A549 (cell line): ENCODE results near the gene ASB16. TPM values are rescaled to one million over a fixed set of nuclear protein-coding genes. Genes with fewer than 3 reads are reported as not detected.

Source experiments
- ATAC-seq, 2 experiments: fragments of 200-7000 bp in 1 of 2; fragments of >200 bp in 1 of 2; cut with Nextera tagmentation in 1 of 2; cut with Tn5 transposase in 1 of 2; 3 replicates each; pipeline versions ENCODE4 v1.8.0 to v1.9.1; 2018 to 2020; ENCODE audit warnings: mild to moderate bottlenecking in 1 of 2, moderate library complexity in 1 of 2
- CTCF ChIA-PET: fragments of 300-600 bp; sonication (Branson Sonifier 250); formaldehyde crosslinking; extraction: SDS; loops from one replicate; lab custom pipeline; 2021; ENCODE audit warnings: antibody characterized with exemption, inconsistent platforms; lab: Yijun Ruan, JAX
- POLR2A ChIA-PET: fragments of 350-600 bp; formaldehyde crosslinking; extraction: SDS; loops from one replicate; lab custom pipeline; 2021; ENCODE audit warnings: antibody characterized with exemption, inconsistent platforms; lab: Yijun Ruan, JAX
- DNase-seq, 2 experiments: peaks; one replicate each; pipeline versions ENCODE4 v3.0.0 to v3.0.0-alpha.2; 2011 to 2016; ENCODE audit warnings: low read depth in 1 of 2, low spot score in 1 of 2
- FAIRE-seq: peaks from 2 replicates; lab custom pipeline; 2011; peaks lifted over from hg19 to GRCh38; lab: Jason Lieb, UNC
- H3K27ac ChIP-seq, 2 experiments: fragments of >200 bp; sonication (Bioruptor Twin); formaldehyde crosslinking; 3 replicates each; pipeline ENCODE4 v1.5.1; 2016 to 2017
- H3K4me1 ChIP-seq: fragments of >200 bp; sonication (Bioruptor Twin); formaldehyde crosslinking; 3 replicates; pipeline ENCODE4 v1.6.1; 2016
- H3K4me2 ChIP-seq: fragments of >200 bp; sonication (Bioruptor Twin); formaldehyde crosslinking; 3 replicates; pipeline ENCODE4 v1.6.1; 2016
- H3K4me3 ChIP-seq: fragments of >200 bp; sonication (Bioruptor Twin); formaldehyde crosslinking; 3 replicates; pipeline ENCODE4 v1.5.1; 2016
- H3K9me3 ChIP-seq: fragments of >200 bp; sonication (Bioruptor Twin); formaldehyde crosslinking; 3 replicates; pipeline ENCODE4 v1.6.1; 2016
- ATOH8 ChIP-seq: fragments of 250-450 bp; sonication (Bioruptor Pico); IDR thresholded peaks from 2 replicates; pipeline ENCODE4 v1.5.0; 2020; ENCODE audit warnings: low read depth, mild to moderate bottlenecking, moderate library complexity
- BHLHE40 ChIP-seq: IDR thresholded peaks from 2 replicates; pipeline ENCODE4 v1.6.1; 2012; ENCODE audit warnings: low read depth, low read length, inconsistent platforms
- CHD2 ChIP-seq: fragments of 150-350 bp; IDR thresholded peaks from 2 replicates; pipeline ENCODE4 v1.6.1; 2014; ENCODE audit warnings: low read length; ENCODE audit not compliant: partially characterized antibody
- EP300 ChIP-seq, 2 experiments: fragments of >200 bp; sonication (Bioruptor Twin); formaldehyde crosslinking; IDR thresholded peaks; 2 replicates in 1 of 2; 3 replicates in 1 of 2; pipeline ENCODE4 v1.6.1; 2016 to 2017
- ESRRA ChIP-seq: fragments of 150-350 bp; IDR thresholded peaks from 2 replicates; pipeline ENCODE4 v1.6.1; 2014; ENCODE audit warnings: mild to moderate bottlenecking, low read length, borderline replicate concordance
- GATA3 ChIP-seq: IDR thresholded peaks from 2 replicates; pipeline ENCODE4 v1.6.1; 2012; ENCODE audit warnings: borderline replicate concordance
- HOXA7 ChIP-seq: fragments of 250-450 bp; sonication (Bioruptor Pico); IDR thresholded peaks from 2 replicates; pipeline ENCODE4 v1.5.0; 2020; ENCODE audit warnings: mild to moderate bottlenecking, moderate library complexity
- HOXB13 ChIP-seq: fragments of 250-450 bp; sonication (Bioruptor Pico); IDR thresholded peaks from 2 replicates; pipeline ENCODE4 v1.5.0; 2020; ENCODE audit warnings: low read depth, mild to moderate bottlenecking, moderate library complexity
- HOXB5 ChIP-seq: fragments of 250-450 bp; sonication (Bioruptor Pico); IDR thresholded peaks from 2 replicates; pipeline ENCODE4 v1.5.0; 2020; ENCODE audit warnings: mild to moderate bottlenecking, moderate library complexity
- JUN ChIP-seq, 2 experiments: fragments of >200 bp; sonication (Bioruptor Twin); formaldehyde crosslinking; IDR thresholded peaks; 2 replicates in 1 of 2; 3 replicates in 1 of 2; pipeline ENCODE4 v1.6.1; 2016 to 2017
- JUNB ChIP-seq: fragments of >200 bp; sonication (Bioruptor Twin); formaldehyde crosslinking; IDR thresholded peaks from 2 replicates; pipeline ENCODE4 v1.6.1; 2016
- MAZ ChIP-seq: fragments of 150-350 bp; IDR thresholded peaks from 2 replicates; pipeline ENCODE4 v1.6.1; 2014; ENCODE audit warnings: antibody characterized with exemption, low read depth, low read length, borderline replicate concordance
- PHF8 ChIP-seq: fragments of 200-600 bp; sonication (generic); IDR thresholded peaks from 2 replicates; pipeline ENCODE4 v1.6.1; 2016; ENCODE audit warnings: low read depth, mild to moderate bottlenecking, antibody characterized with exemption, moderate library complexity, borderline replicate concordance
- POLR2A ChIP-seq: IDR thresholded peaks from 2 replicates; pipeline ENCODE4 v1.6.1; 2012; ENCODE audit warnings: mild to moderate bottlenecking, low read length
- RFX5 ChIP-seq: fragments of 450-650 bp; IDR thresholded peaks from 2 replicates; pipeline ENCODE4 v1.7.1; 2014; ENCODE audit warnings: antibody characterized with exemption, mild to moderate bottlenecking, moderate library complexity
- SMC3 ChIP-seq: fragments of >200 bp; sonication (Bioruptor Twin); formaldehyde crosslinking; IDR thresholded peaks from 3 replicates; pipeline ENCODE4 v1.6.1; 2018; ENCODE audit warnings: inconsistent platforms
- SREBF2 ChIP-seq: fragments of 450-650 bp; IDR thresholded peaks from 2 replicates; pipeline ENCODE4 v1.6.1; 2014; ENCODE audit warnings: mild to moderate bottlenecking, moderate library complexity
- TP53 ChIP-seq: fragments of 250-450 bp; sonication (Bioruptor Pico); IDR thresholded peaks from 2 replicates; pipeline ENCODE4 v1.5.0; 2021; ENCODE audit warnings: mild to moderate bottlenecking, moderate library complexity
- USF2 ChIP-seq: fragments of 450-650 bp; IDR thresholded peaks from 2 replicates; pipeline ENCODE4 v1.6.1; 2014; ENCODE audit warnings: antibody characterized with exemption
- WGBS: methylation state at CpG from one replicate; pipeline ENCODE4 v1.1.6; 2017; ENCODE audit errors: missing lambda C conversion rate; 5-methylcytosine and 5-hydroxymethylcytosine counted together
- polyA plus RNA-seq, 4 experiments: library from polyadenylated mRNA; depleted of rRNA in 3 of 4; stranded (reverse); fragments of >200 nt; fragmentation: RNase III in 1 of 4; extraction: RNeasy Plus Mini Kit Qiagen cat#74134 plus additional on column Dnase treatment in 1 of 4; gene quantifications; 2 replicates in 3 of 4; 3 replicates in 1 of 4; pipeline ENCODE4 v1.2.3, GENCODE V29; 2011 to 2017

The ASB16 gene
- polyA plus RNA-seq, 2 of the 4 experiments (the other 2 are of a cell fraction), result 0.15 TPM; not detected in 1

- TF ChIP-seq ESRRA (no peak), PHF8 (peak; percentile 1; the same call in 1 of the 2 replicates), SMC3 (peak; percentile 39; the same call in 2 of the 3 replicates), GATA3 (no peak), POLR2A (0 out of 2 replicates have a peak, but pooled peaks have one; percentile 23), MAZ (no peak; the same call in 1 of the 2 replicates), BHLHE40 (no peak), JUNB (no peak), HOXB5 (no peak)
Observed at GRCh38 chr17:44218344-44219107, 48.0 kb downstream of the ASB16 start (continued).

DNA sequence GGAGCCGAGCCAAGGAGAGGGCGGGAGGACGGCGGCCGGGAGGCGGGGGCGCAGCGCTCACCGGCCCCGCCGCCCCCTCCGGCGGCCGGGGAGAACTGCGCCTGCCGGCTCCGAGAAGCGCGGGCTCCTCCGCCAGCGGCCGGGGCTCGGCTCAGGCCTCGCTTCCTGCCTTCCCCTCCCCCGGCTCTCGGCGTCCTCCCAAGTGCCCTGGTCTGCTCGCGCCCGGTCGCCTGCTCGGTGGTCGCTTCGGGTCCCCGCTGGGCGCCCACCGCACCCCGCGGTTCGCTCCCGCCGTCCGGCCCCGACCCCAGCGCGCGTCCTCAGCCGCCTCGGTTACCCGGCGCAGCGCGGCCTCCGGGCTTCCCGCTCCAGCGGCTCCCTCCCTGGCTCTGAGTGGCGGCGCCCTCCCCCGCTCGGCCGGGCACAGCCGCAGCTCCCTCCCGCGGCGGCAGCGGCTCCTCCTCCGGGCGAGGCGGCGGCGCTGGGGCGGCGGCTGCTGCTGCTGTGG lies 48.7 kb downstream of the ASB16 start:
- WGBS, result 2% methylated on average over 17 of the region's 73 CpGs
- H3K4me3 ChIP-seq, result peak overlapping the region; percentile 89

DNA sequence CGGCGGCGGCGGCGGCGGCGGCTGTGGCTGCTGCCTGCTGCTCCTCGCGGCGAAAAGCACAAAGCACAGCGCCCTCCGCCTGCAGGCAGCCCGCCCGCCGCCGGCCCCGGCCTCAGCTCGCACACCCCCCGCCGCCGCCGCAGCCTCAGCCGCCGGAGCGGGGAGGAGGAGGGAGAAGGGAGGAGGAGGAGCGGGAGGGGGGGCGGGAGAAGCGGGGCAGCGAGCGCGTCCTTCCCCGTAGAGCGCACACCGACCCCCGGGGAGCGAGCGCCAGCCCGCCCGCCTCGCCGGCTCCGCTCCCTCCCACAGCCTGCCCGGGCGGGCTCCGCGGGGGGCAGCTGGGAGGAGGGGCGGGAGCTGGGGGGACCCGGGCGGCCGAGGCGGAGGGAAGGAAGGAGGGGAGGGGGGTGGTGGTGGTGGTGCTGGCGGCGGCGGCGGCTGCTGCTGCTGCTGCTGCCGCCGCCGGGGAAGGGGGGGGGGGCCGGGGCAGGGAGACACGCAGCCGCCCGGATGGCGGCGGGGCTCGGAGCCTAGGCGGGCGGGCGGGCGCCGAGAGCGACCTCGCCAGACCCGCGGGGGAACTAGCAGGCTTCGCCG lies 49.2 kb downstream of the ASB16 start, which contains the start of gene UBTF:
Gene UBTF, minus strand, starts transcription at position 60 of the 597 bp plus-strand sequence. CDS start 1,446 bp downstream, outside the sequence.
- peak; percentile 44 to 87; a peak in 4 of 5 replicates for TF ChIP-seq JUN (IDR thresholded peaks at IDR 0.05)
- peak; percentile 24; the same call in 1 of the 2 replicates for TF ChIP-seq POLR2A
- no peak for TF ChIP-seq ATOH8 (CRISPR knock-in tag)
- no peak for TF ChIP-seq HOXA7 (CRISPR knock-in tag)
- no peak for FAIRE-seq
- peak within 1 kb of the TSS; percentile 89 for H3K4me3 ChIP-seq
- H3K4me1 ChIP-seq, result peaks cover 29% of the 10 kb centered on the region
- no peaks in the 10 kb centered on the region for H3K9me3 ChIP-seq
- peak; percentile 3 to 23 for ATAC-seq
- ChIA-PET CTCF (interaction anchor here (0.5 to 11.1 kb wide), 13 partner anchors 9 to 372 kb away, joined by 3 to 135 read pairs (median 4); partner anchors contain the start of gene GRN), POLR2A (interaction anchor here (0.5 to 1.7 kb wide), 14 partner anchors 10 to 292 kb away, joined by 3 to 7 read pairs (median 4); partner anchors contain the start of genes ATXN7L3, FAM171A2, SLC25A39 and TMUB2)
- H3K4me2 ChIP-seq, result peak within 1 kb of the TSS; percentile 86
- peak in 1 of 2 experiments; percentile 78 for DNase-seq
- WGBS, result no CpG with 5 or more reads among the region's 76 CpGs
- H3K27ac ChIP-seq, result peak within 1 kb of the TSS; percentile 97 to 99

More for the DNA sequence above, 48.7 kb downstream of the ASB16 start:
- Histone ChIP-seq H3K4me2 (peak overlapping the region; percentile 86), H3K4me1 (peaks cover 29% of the 10 kb centered on the region), H3K27ac (peak overlapping the region; percentile 97 to 99), H3K9me3 (no peaks in the 10 kb centered on the region)
- TF ChIP-seq SREBF2 (no peak), ESRRA (no peak), CHD2 (no peak), EP300 (IDR thresholded peaks at IDR 0.05) (no peak), PHF8 (peak; percentile 38; the same call in 1 of the 2 replicates), MAZ (0 out of 2 replicates have a peak, but pooled peaks have one; percentile 37), RFX5 (0 out of 2 replicates have a peak, but pooled peaks have one; percentile 30), HOXB13 (CRISPR knock-in tag) (no peak), TP53 (CRISPR knock-in tag) (peak; percentile 58; the same call in 1 of the 2 replicates), USF2 (no peak)
- FAIRE-seq (no peak), ATAC-seq (peak; percentile 6 to 47), DNase-seq (peak; percentile 74 to 81)
- POLR2A ChIA-PET, result interaction anchor here (0.6 to 1.7 kb wide), 7 partner anchors 10 to 140 kb away, joined by 3 to 7 read pairs (median 4); partner anchors contain the start of genes ATXN7L3 and TMUB2
- CTCF ChIA-PET, result interaction anchor here (0.5 to 11.1 kb wide), 9 partner anchors 10 to 372 kb away, joined by 3 to 135 read pairs (median 4); partner anchors contain the start of gene GRN
